ENCODE data around the gene PVALEF. TPM values are rescaled to one million over a fixed set of nuclear protein-coding genes. Genes with fewer than 3 reads are reported as not detected.

Gene PVALEF
- total RNA-seq, 1 donor from 2014 or later: not detected

- no peak for DNase-seq
- Histone ChIP-seq H3K4me1 (peaks cover 8% of the 10 kb centered on the region), H3K9me3 (no peaks in the 10 kb centered on the region), H3K27me3 (no peaks in the 10 kb centered on the region), H3K27ac (no peak overlapping the region), H3K36me3 (peaks cover 7% of the 10 kb centered on the region), H3K4me3 (no peak overlapping the region)
- ATAC-seq: no peak
- intact Hi-C loops (cut with DNase I): no loop called here
- TF ChIP-seq, protein P1, sequence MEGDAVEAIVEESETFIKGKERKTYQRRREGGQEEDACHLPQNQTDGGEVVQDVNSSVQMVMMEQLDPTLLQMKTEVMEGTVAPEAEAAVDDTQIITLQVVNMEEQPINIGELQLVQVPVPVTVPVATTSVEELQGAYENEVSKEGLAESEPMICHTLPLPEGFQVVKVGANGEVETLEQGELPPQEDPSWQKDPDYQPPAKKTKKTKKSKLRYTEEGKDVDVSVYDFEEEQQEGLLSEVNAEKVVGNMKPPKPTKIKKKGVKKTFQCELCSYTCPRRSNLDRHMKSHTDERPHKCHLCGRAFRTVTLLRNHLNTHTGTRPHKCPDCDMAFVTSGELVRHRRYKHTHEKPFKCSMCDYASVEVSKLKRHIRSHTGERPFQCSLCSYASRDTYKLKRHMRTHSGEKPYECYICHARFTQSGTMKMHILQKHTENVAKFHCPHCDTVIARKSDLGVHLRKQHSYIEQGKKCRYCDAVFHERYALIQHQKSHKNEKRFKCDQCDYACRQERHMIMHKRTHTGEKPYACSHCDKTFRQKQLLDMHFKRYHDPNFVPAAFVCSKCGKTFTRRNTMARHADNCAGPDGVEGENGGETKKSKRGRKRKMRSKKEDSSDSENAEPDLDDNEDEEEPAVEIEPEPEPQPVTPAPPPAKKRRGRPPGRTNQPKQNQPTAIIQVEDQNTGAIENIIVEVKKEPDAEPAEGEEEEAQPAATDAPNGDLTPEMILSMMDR (IDR thresholded peaks at IDR 0.05): no peak
Observed at GRCh38 chr17:81203136-81203535, 37.8 kb downstream of the PVALEF start.

DNA sequence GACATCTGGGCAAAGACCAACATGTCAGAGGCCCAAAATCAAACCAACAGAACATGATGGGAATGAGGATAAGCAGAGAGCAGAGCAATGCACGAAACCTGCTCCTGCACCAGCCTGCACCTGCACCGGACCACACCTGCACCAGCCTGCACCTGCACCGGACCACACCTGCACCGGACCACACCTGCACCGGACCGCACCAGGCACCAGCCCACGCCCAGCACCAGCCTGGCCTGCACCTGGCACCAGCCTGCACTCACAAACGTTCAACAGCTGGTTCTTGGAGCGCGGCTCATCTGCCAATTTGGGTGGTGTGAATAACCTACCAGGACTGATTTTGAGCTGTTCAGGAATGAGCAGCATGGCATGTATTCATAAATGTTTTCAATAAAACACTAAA is 39.3 kb downstream of the PVALEF start:
- no peaks in the 10 kb centered on the region for H3K27me3 ChIP-seq
- no peak for DNase-seq
- H3K36me3 ChIP-seq: no peaks in the 10 kb centered on the region
- H3K27ac ChIP-seq: no peak overlapping the region
- TF ChIP-seq, protein P1 (IDR thresholded peaks at IDR 0.05): no peak
- intact Hi-C loops (cut with DNase I): no loop called here
- no peak overlapping the region for H3K4me3 ChIP-seq
- H3K4me1 ChIP-seq: no peaks in the 10 kb centered on the region
- no peaks in the 10 kb centered on the region for H3K9me3 ChIP-seq
- ATAC-seq: no peak

- no peak overlapping the region for H3K27ac ChIP-seq
- TF ChIP-seq, protein P1 (IDR thresholded peaks at IDR 0.05): no peak
- ATAC-seq (no peak), DNase-seq (no peak)
- no peaks in the 10 kb centered on the region for H3K9me3 ChIP-seq
- H3K36me3 ChIP-seq: no peaks in the 10 kb centered on the region
- H3K4me1 ChIP-seq: no peaks in the 10 kb centered on the region
- H3K27me3 ChIP-seq: no peaks in the 10 kb centered on the region
- no peak overlapping the region for H3K4me3 ChIP-seq
- intact Hi-C loops (cut with DNase I): no loop called here
Observed at GRCh38 chr17:81206166-81206565, 40.9 kb downstream of the PVALEF start.

DNA sequence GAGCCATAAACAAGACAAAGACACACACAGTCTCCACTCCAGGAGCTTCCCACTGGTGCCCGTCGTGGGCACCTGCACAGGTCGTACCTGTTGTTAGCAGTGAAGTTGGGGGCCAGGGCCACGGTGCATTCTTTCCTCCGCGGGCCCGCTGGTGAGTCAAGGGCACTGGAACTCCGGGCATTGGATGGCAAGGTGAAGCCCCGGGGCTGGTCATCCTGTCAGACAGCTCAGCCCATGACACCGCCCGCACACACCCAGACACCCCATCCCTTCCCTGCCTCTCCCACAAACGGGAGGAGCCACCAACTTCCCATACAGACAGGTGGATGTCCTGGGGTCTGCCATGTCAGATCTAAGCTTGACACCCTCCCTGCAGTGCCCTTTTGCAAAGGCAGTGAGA is 41.4 kb downstream of the PVALEF start:
- intact Hi-C loops (cut with DNase I): no loop called here
- H3K27ac ChIP-seq: no peak overlapping the region
- no peaks in the 10 kb centered on the region for H3K27me3 ChIP-seq
- H3K4me1 ChIP-seq: no peaks in the 10 kb centered on the region
- no peaks in the 10 kb centered on the region for H3K36me3 ChIP-seq
- TF ChIP-seq, protein P1 (IDR thresholded peaks at IDR 0.05): no peak
- DNase-seq (no peak), ATAC-seq (no peak)
- H3K9me3 ChIP-seq: no peaks in the 10 kb centered on the region
- H3K4me3 ChIP-seq: no peak overlapping the region

GRCh38 chr17:81207610-81208581 is 42.6 kb downstream of the PVALEF start:
- intact Hi-C loops (cut with DNase I): no loop called here
- DNase-seq (no peak), ATAC-seq (no peak)
- H3K36me3 ChIP-seq: no peaks in the 10 kb centered on the region
- no peaks in the 10 kb centered on the region for H3K9me3 ChIP-seq
- H3K27ac ChIP-seq: no peak overlapping the region
- H3K4me3 ChIP-seq: no peak overlapping the region
- TF ChIP-seq, protein P1 (IDR thresholded peaks at IDR 0.05): no peak
- H3K4me1 ChIP-seq: no peaks in the 10 kb centered on the region
- no peaks in the 10 kb centered on the region for H3K27me3 ChIP-seq

Measured in upper lobe of right lung (tissue), 1 donor.